Psoas muscle (tissue), 8 donors: ENCODE data around the gene NOVA1. TPM values are rescaled to one million over a fixed set of nuclear protein-coding genes. Genes with fewer than 3 reads are reported as not detected.

Experiments
- ATAC-seq, 4 donors: fragments of 200-7000 bp; cut with Tn5 transposase; one replicate each; pipeline ENCODE4 v1.9.1; 2020; ENCODE audit warnings: moderate library complexity in 3 of 4, mild to moderate bottlenecking in 2 of 4
- DNase-seq, 2 donors: peaks; one replicate each; pipeline ENCODE4 v3.0.0-alpha.2; 2020
- H3K27ac ChIP-seq: fragments of 200-600 bp; one replicate; pipeline ENCODE4 v1.8.0; 2022
- H3K27me3 ChIP-seq, 3 donors: fragments of 200-600 bp in 1 of 3; one replicate each; pipeline versions ENCODE4 v1.6.1 to v1.8.0; 2013 to 2022; ENCODE audit warnings: low read length in 2 of 3, mild to moderate bottlenecking in 2 of 3, moderate library complexity in 1 of 3; ENCODE audit not compliant: insufficient read depth in 3 of 3
- H3K36me3 ChIP-seq, 2 donors: fragments of 200-600 bp in 1 of 2; one replicate each; pipeline versions ENCODE4 v1.6.1 to v1.8.0; 2013 to 2022; ENCODE audit warnings: low read depth in 1 of 2, mild to moderate bottlenecking in 1 of 2, moderate library complexity in 1 of 2; ENCODE audit not compliant: insufficient read depth in 1 of 2
- H3K4me1 ChIP-seq: fragments of 200-600 bp; one replicate; pipeline ENCODE4 v1.8.0; 2022
- H3K4me3 ChIP-seq: fragments of 200-600 bp; one replicate; pipeline ENCODE4 v1.8.0; 2022; ENCODE audit warnings: mild to moderate bottlenecking
- H3K9me3 ChIP-seq: fragments of 200-600 bp; one replicate; pipeline ENCODE4 v1.8.0; 2022
- CTCF ChIP-seq: fragments of 200-600 bp; IDR thresholded peaks from one replicate; pipeline ENCODE4 v1.8.0; 2022; ENCODE audit warnings: antibody characterized with exemption
- WGBS, 3 donors: extraction: QIAGEN DNeasy Blood & Tissue Kit; methylation state at CpG; one replicate each; pipeline versions ENCODE4 v1.1.6 to v1.1.7; 2013; 5-methylcytosine and 5-hydroxymethylcytosine counted together
- intact Hi-C, 2 donors: fragments of 100-400 bp; cut with DNase I; formaldehyde crosslinking; loops; one replicate each; pipeline versions ENCODE4 v1.11.0 to v1.14.2; 2022
- polyA plus RNA-seq, 3 donors: library from polyadenylated mRNA; stranded (reverse); fragments of 200-250 nt; gene quantifications; one replicate each; pipeline ENCODE4 v1.2.3, GENCODE V29; 2013
- total RNA-seq, 4 donors: library from RNA; stranded (reverse); fragmentation: NEBNext Ultra II Directional in 2 of 4; extraction: Animal tissue kit (Norgen Biotek cat#: 25700) in 2 of 4; gene quantifications; one replicate each; pipeline versions ENCODE4 v1.2.1 to v1.2.4, GENCODE V29; 2021 to 2023
- donor health status: healthy with polysubstance abuse.
- donor health status: DM: no; HTN: no; CAD: no; lungs with moderate emphysema.
- donor health status: Bipolar disorder and iron deficiency.
- donor health status: healthy.
- donor health status: DM: yes; HTN: yes; CAD: no.
- donor health status: DM: no; HTN: no; CAD: no.
- donor health status: DM: no; HTN: no; CAD: no.
- donor health status: DM: yes; HTN: yes; CAD: no.

The NOVA1 gene
- total and polyA plus RNA-seq, 7 donors: 0.73 to 4.4 (median 2.5) TPM

GRCh38 chr14:26486922-26487321 lies 110.9 kb downstream of the NOVA1 start:
- Histone ChIP-seq H3K27me3 (no peaks in the 10 kb centered on the region), H3K27ac (no peak overlapping the region), H3K4me1 (no peaks in the 10 kb centered on the region), H3K4me3 (no peak overlapping the region), H3K9me3 (no peaks in the 10 kb centered on the region), H3K36me3 (no peaks in the 10 kb centered on the region)
- no peak for DNase-seq
- ATAC-seq: no peak
- WGBS, 3 donors: 94 to 97% (median 96%) methylated on average over 3 of the region's 3 CpGs
- no peak for TF ChIP-seq CTCF
- intact Hi-C loops: no loop called here

GRCh38 chr14:26484562-26484961 lies 113.3 kb downstream of the NOVA1 start:
- no peak for DNase-seq
- H3K4me1 ChIP-seq: no peaks in the 10 kb centered on the region
- H3K27ac ChIP-seq: no peak overlapping the region
- no peaks in the 10 kb centered on the region for H3K9me3 ChIP-seq
- no peaks in the 10 kb centered on the region for H3K27me3 ChIP-seq
- no peak overlapping the region for H3K4me3 ChIP-seq
- intact Hi-C loops: no loop called here
- no peaks in the 10 kb centered on the region for H3K36me3 ChIP-seq
- 89 to 95% (median 94%) methylated on average over 2 of the region's 2 CpGs for WGBS, 3 donors
- ATAC-seq: no peak
- TF ChIP-seq CTCF: no peak

- no peak for ATAC-seq
- WGBS, 3 donors: 96 to 97% (median 96%) methylated on average over 4 of the region's 4 CpGs
Observed at GRCh38 chr14:26478967-26479366, 118.9 kb downstream of the NOVA1 start.

GRCh38 chr14:26466862-26467261 lies 131.0 kb downstream of the NOVA1 start:
- ATAC-seq (no peak), DNase-seq (no peak)
- H3K36me3 ChIP-seq: no peaks in the 10 kb centered on the region
- no peaks in the 10 kb centered on the region for H3K9me3 ChIP-seq
- no peak overlapping the region for H3K27ac ChIP-seq
- H3K4me1 ChIP-seq: no peaks in the 10 kb centered on the region
- no peak for TF ChIP-seq CTCF
- no peak overlapping the region for H3K4me3 ChIP-seq
- H3K27me3 ChIP-seq: no peaks in the 10 kb centered on the region
- 68 to 70% (median 69%) methylated on average over 1 of the region's 1 CpG for WGBS, 3 donors
- intact Hi-C loops: no loop called here

More at GRCh38 chr14:26478967-26479366, 118.9 kb downstream of the NOVA1 start:
- no peaks in the 10 kb centered on the region for H3K27me3 ChIP-seq
- no peaks in the 10 kb centered on the region for H3K9me3 ChIP-seq
- no peak overlapping the region for H3K27ac ChIP-seq
- no peak for DNase-seq
- no peak for TF ChIP-seq CTCF
- H3K4me1 ChIP-seq: no peaks in the 10 kb centered on the region
- H3K36me3 ChIP-seq: no peaks in the 10 kb centered on the region
- intact Hi-C loops: no loop called here
- no peak overlapping the region for H3K4me3 ChIP-seq

GRCh38 chr14:26463136-26463535 lies 134.7 kb downstream of the NOVA1 start:
- intact Hi-C loops: no loop called here
- Histone ChIP-seq H3K27ac (no peak overlapping the region), H3K4me3 (no peak overlapping the region), H3K36me3 (no peaks in the 10 kb centered on the region), H3K27me3 (no peaks in the 10 kb centered on the region), H3K4me1 (no peaks in the 10 kb centered on the region), H3K9me3 (no peaks in the 10 kb centered on the region)
- DNase-seq (no peak), ATAC-seq (no peak)
- 64 to 76% (median 64%) methylated on average over 2 of the region's 2 CpGs for WGBS, 3 donors
- no peak for TF ChIP-seq CTCF
